HepG2 (cell line): Measurements from ENCODE around the gene CPN1. TPM values are rescaled to one million over a fixed set of nuclear protein-coding genes. Genes with fewer than 3 reads are reported as not detected.

Experiments used
- ATAC-seq: fragments of 200-7000 bp; cut with Tn5 transposase; 3 replicates; pipeline ENCODE4 v1.9.1; 2020; ENCODE audit warnings: mild to moderate bottlenecking, moderate library complexity
- BruUV-seq: library from RNA; stranded (reverse); fragments of 400-500 nt; replicated peaks from 2 replicates; lab custom pipeline; 2021; lab: Mats Ljungman, UMichigan
- CTCF ChIA-PET: fragments of 300-600 bp; formaldehyde crosslinking; extraction: SDS; loops from one replicate; lab custom pipeline; 2021; ENCODE audit warnings: low total read pairs, inconsistent platforms, low intra/inter-chr PET ratio; lab: Yijun Ruan, JAX
- POLR2A ChIA-PET: fragments of 350-600 bp; sonication (Branson Sonifier 250); formaldehyde crosslinking; loops from one replicate; lab custom pipeline; 2020; ENCODE audit warnings: antibody characterized with exemption, inconsistent platforms; lab: Yijun Ruan, JAX
- DNase-seq: peaks from one replicate; pipeline ENCODE4 v3.0.0-alpha.2; 2015; ENCODE audit warnings: low spot score
- FAIRE-seq: peaks from 3 replicates; lab custom pipeline; 2011; peaks lifted over from hg19 to GRCh38; lab: Jason Lieb, UNC
- H2AFZ ChIP-seq: one replicate; pipeline ENCODE4 v1.6.1; 2011; ENCODE audit warnings: low read length, inconsistent platforms
- H3K27ac ChIP-seq: fragments of 300-600 bp; 3 replicates; pipeline ENCODE4 v1.8.0; 2011; ENCODE audit warnings: mixed run types, mild to moderate bottlenecking, mixed read lengths, low read length, inconsistent platforms; ENCODE audit not compliant: insufficient read depth; ENCODE audit errors: extremely low read length
- H3K27me3 ChIP-seq, 2 experiments: fragments of 200-600 bp in 1 of 2; 2 replicates in 1 of 2; 3 replicates in 1 of 2; pipeline versions ENCODE4 v1.6.0 to v1.8.0; 2011; ENCODE audit warnings: low read length in 2 of 2, mild to moderate bottlenecking in 2 of 2, moderate library complexity in 2 of 2, inconsistent platforms in 1 of 2; ENCODE audit not compliant: insufficient read depth in 2 of 2, control insufficient read depth in 1 of 2
- H3K36me3 ChIP-seq, 2 experiments: fragments of 200-600 bp in 1 of 2; replicated peaks in 1 of 2; 2 replicates in 1 of 2; 3 replicates in 1 of 2; pipeline versions ENCODE4 v1.5.1 to v1.8.0; 2011; ENCODE audit warnings: low read length in 2 of 2, inconsistent platforms in 1 of 2; ENCODE audit not compliant: insufficient read depth in 2 of 2, control insufficient read depth in 1 of 2
- H3K4me1 ChIP-seq: 2 replicates; pipeline ENCODE4 v1.5.1; 2012; ENCODE audit warnings: low read length, inconsistent platforms; ENCODE audit not compliant: insufficient read depth
- H3K4me2 ChIP-seq: 2 replicates; pipeline ENCODE4 v1.6.0; 2011; ENCODE audit warnings: low read depth, low read length, inconsistent platforms
- H3K4me3 ChIP-seq, 3 experiments: fragments of 200-600 bp in 1 of 3; sonication (generic), shearing (Covaris generic) in 1 of 3; replicated peaks in 1 of 3; 2 replicates each; pipeline ENCODE4 v1.5.1; 2011 to 2016; ENCODE audit warnings: low read length in 3 of 3, inconsistent platforms in 2 of 3, low read depth in 2 of 3, mild to moderate bottlenecking in 2 of 3, control low read depth in 1 of 3, mixed read lengths in 1 of 3; ENCODE audit not compliant: insufficient read depth in 1 of 3
- H3K79me2 ChIP-seq: one replicate; pipeline ENCODE4 v1.6.1; 2011; ENCODE audit warnings: low read length, inconsistent platforms; ENCODE audit not compliant: insufficient read depth
- H3K9ac ChIP-seq: 2 replicates; pipeline ENCODE4 v1.6.0; 2011; ENCODE audit warnings: mild to moderate bottlenecking, low read depth, low read length, inconsistent platforms; ENCODE audit not compliant: insufficient read depth
- H3K9me3 ChIP-seq: 2 replicates; pipeline ENCODE4 v1.5.1; 2012; ENCODE audit warnings: mild to moderate bottlenecking, low read length
- H4K20me1 ChIP-seq: 2 replicates; pipeline ENCODE4 v1.6.0; 2011; ENCODE audit warnings: inconsistent platforms, mild to moderate bottlenecking, low read length, moderate library complexity; ENCODE audit not compliant: insufficient read depth
- CBX5 ChIP-seq: sonication (generic); formaldehyde crosslinking; IDR thresholded peaks from 2 replicates; pipeline ENCODE4 v1.4.0; 2020; ENCODE audit warnings: missing genetic modification reagents, borderline replicate concordance
- DPF2 ChIP-seq: sonication (generic); formaldehyde crosslinking; IDR thresholded peaks from 2 replicates; pipeline ENCODE4 v1.4.0; 2020; ENCODE audit warnings: mild to moderate bottlenecking, low read depth, missing genetic modification reagents, borderline replicate concordance
- DR1 ChIP-seq: sonication (generic); formaldehyde crosslinking; IDR thresholded peaks from 2 replicates; pipeline ENCODE4 v1.8.0; 2021; ENCODE audit warnings: mild to moderate bottlenecking, missing genetic modification reagents, inconsistent platforms
- HOXD1 ChIP-seq: sonication (generic); formaldehyde crosslinking; IDR thresholded peaks from 2 replicates; pipeline ENCODE4 v1.5.0; 2020; ENCODE audit warnings: missing genetic modification reagents
- MYC ChIP-seq: sonication (generic); formaldehyde crosslinking; IDR thresholded peaks from 2 replicates; pipeline ENCODE4 v1.9.0; 2021; ENCODE audit warnings: missing genetic modification reagents, borderline replicate concordance
- MYNN ChIP-seq: sonication (generic); formaldehyde crosslinking; IDR thresholded peaks from 2 replicates; pipeline ENCODE4 v1.4.0; 2020; ENCODE audit warnings: mild to moderate bottlenecking, low read depth, missing genetic modification reagents
- NR2F6 ChIP-seq, 2 experiments: IDR thresholded peaks; 2 replicates each; pipeline ENCODE4 v1.6.1; 2016; ENCODE audit warnings: antibody characterized with exemption in 1 of 2, mild to moderate bottlenecking in 1 of 2
- U2AF2 ChIP-seq: fragments of 200-400 bp; formaldehyde crosslinking; IDR thresholded peaks from 2 replicates; pipeline ENCODE4 v1.6.1; 2017; ENCODE audit warnings: low read depth, mild to moderate bottlenecking, low read length
- ZNF33A ChIP-seq: sonication (generic); formaldehyde crosslinking; IDR thresholded peaks from 2 replicates; pipeline ENCODE4 v1.5.1; 2020; ENCODE audit warnings: missing genetic modification reagents, mild to moderate bottlenecking, moderate library complexity, borderline replicate concordance
- ZNF367 ChIP-seq: sonication (generic); formaldehyde crosslinking; IDR thresholded peaks from 2 replicates; pipeline ENCODE4 v1.4.0; 2020; ENCODE audit warnings: missing genetic modification reagents, borderline replicate concordance
- ZNF572 ChIP-seq: sonication (generic); formaldehyde crosslinking; IDR thresholded peaks from 2 replicates; pipeline ENCODE4 v1.5.1; 2020; ENCODE audit warnings: mild to moderate bottlenecking, missing genetic modification reagents
- WGBS: methylation state at CpG from one replicate; pipeline ENCODE4 v1.1.6; 2017; ENCODE audit warnings: low lambda C conversion rate; 5-methylcytosine and 5-hydroxymethylcytosine counted together
- in situ Hi-C: cut with HindIII; loops from 2 replicates; pipeline ENCODE4 v1.10.0; 2017; ENCODE audit warnings: low pct_unique_long_range_greater_than_20kb; ENCODE audit not compliant: extremely low pct_ligation_motif_present
- intact Hi-C: fragments of 100-400 bp; cut with micrococcal nuclease; formaldehyde crosslinking; loops from one replicate; pipeline ENCODE4 v1.10.0; 2022; ENCODE audit not compliant: unreplicated experiment
- polyA plus RNA-seq, 8 experiments: library from polyadenylated mRNA; depleted of rRNA in 3 of 8; stranded (reverse) in 7 of 8; unstranded in 1 of 8; fragments of >200 nt; fragmentation: Illumina TruSeq in 4 of 8; extraction: Trizol in 4 of 8; gene quantifications; 2 replicates each; pipeline versions ENCODE4 v1.2.1 to v1.2.3, GENCODE V29; 2011 to 2016; ENCODE audit warnings: low read depth in 4 of 8, missing spikeins in 1 of 8, mixed read lengths in 1 of 8; ENCODE audit not compliant: insufficient read depth in 1 of 8
- total RNA-seq, 5 experiments: library from RNA; depleted of rRNA; stranded (reverse); fragments of >200 nt; fragmentation: Illumina TruSeq; extraction: Trizol; gene quantifications; 2 replicates each; pipeline ENCODE4 v1.2.3, GENCODE V29; 2016; ENCODE audit warnings: low read depth in 1 of 5
- TF ChIP-seq, protein P1 (sequence below): sonication (generic); formaldehyde crosslinking; IDR thresholded peaks from 2 replicates; pipeline ENCODE4 v1.4.0; 2020; ENCODE audit warnings: missing genetic modification reagents
- TF ChIP-seq, protein P2 (sequence below): sonication (generic); formaldehyde crosslinking; conservative IDR thresholded peaks from 2 replicates; pipeline ENCODE4 v1.4.0; 2020; ENCODE audit warnings: missing genetic modification reagents

Gene CPN1
- total and polyA plus RNA-seq, 2 of the 13 experiments (the other 11 are each of a cell fraction or from before 2014, with no cell fraction given), result 17.3 to 35.1 TPM

DNA sequence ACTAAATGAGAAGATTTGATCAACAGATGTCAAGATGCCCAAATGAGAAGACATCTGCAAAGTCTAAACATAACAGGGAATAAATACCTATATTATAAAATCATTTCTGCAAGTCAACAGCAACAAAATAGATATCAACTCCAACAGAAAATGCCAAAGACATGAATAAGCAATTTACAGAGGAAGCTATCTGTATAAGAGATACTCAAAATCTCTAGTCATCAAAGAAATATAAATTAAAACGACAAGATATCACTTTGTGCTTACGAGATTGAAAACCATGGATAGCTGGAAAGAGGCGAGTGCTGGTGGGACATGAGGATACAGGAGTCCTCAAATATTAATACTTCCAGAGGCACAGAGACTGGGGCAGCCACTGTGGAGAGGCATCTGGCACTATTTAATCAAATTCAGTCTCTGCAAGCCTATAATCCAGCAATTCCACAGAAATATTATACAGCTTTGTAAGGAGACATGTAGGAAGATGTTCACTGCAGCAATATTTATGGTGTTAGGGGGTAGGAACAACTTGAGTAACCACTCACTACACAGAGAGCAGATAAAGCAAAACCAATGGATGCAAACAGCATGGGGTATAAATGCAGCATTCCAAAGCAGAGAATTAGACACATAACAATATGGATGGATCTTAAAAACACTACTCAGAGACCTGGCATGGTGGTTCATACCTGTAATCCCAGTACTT is 76.7 kb downstream of the CPN1 start:
- ATAC-seq, result no peak
- Histone ChIP-seq H3K4me3 (no peak overlapping the region), H3K9me3 (no peaks in the 10 kb centered on the region), H3K4me1 (peaks cover 41% of the 10 kb centered on the region), H3K27me3 (no peaks in the 10 kb centered on the region; a peak in 1 of 5 replicates), H3K4me2 (no peak overlapping the region), H3K79me2 (peaks cover 54% of the 10 kb centered on the region)
- no peak for DNase-seq
- ChIA-PET POLR2A (no interaction called here), CTCF (no interaction called here)
- in situ Hi-C loops, result no loop called here
- no peak for FAIRE-seq
- no TSS peak for BruUV-seq
- TF ChIP-seq NR2F6 (IDR thresholded peaks at IDR 0.05) (no peak), NR2F6 (CRISPR knock-in tag; IDR thresholded peaks at IDR 0.05) (no peak), CBX5 (no peak), MYNN (no peak), MYC (CRISPR knock-in tag) (no peak), DR1 (CRISPR knock-in tag) (no peak)
- TF ChIP-seq, all 625 proteins: peak for 0
- no peak overlapping the region for H3K27ac ChIP-seq
- WGBS, result 98% methylated on average over 3 of the region's 3 CpGs
- H4K20me1 ChIP-seq, result no peaks in the 10 kb centered on the region
- no peak overlapping the region for H3K9ac ChIP-seq
- no peak overlapping the region for H2AFZ ChIP-seq
- H3K36me3 ChIP-seq, result no peaks in the 10 kb centered on the region
- intact Hi-C loops, result loop anchor here (5.0 kb wide), 1 partner anchor 42 kb away; no protein-coding TSS in a partner anchor

DNA sequence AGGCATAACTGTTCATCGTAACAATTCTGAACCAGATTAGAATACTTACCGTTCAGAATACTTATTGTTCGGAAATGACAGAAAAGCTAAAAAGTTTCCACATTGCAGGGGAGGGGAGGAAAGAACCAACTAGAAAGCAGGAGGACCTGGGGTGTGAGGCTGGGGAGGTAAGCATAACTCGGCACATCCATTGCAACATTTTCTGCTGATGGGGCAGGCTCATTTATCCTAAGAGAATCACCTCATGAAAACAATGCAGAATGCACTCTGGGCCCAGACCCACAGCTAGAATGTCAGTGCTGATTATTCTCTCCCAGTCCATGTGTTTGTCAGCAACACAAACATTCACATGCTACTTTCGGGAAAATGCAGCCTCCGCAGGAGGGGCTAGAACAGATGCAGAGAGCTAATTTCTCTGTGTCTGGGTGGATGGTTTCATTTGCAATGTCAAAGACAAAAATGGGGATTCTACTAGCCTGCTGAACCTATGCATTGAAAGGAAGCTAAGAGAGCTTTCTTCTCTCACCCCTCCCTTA is 81.5 kb downstream of the CPN1 start:
- Histone ChIP-seq H3K4me2 (no peak overlapping the region), H3K4me1 (peaks cover 13% of the 10 kb centered on the region), H3K27ac (no peak overlapping the region), H3K9ac (no peak overlapping the region), H4K20me1 (no peaks in the 10 kb centered on the region), H3K4me3 (no peak overlapping the region), H3K27me3 (no peaks in the 10 kb centered on the region), H3K36me3 (no peaks in the 10 kb centered on the region), H3K79me2 (peaks cover 35% of the 10 kb centered on the region), H3K9me3 (no peaks in the 10 kb centered on the region), H2AFZ (no peak overlapping the region)
- no TSS peak for BruUV-seq
- intact Hi-C loops (no loop called here), in situ Hi-C loops (no loop called here)
- ATAC-seq (no peak), FAIRE-seq (no peak), DNase-seq (no peak)
- CTCF ChIA-PET, result no interaction called here
- 96% methylated on average over 6 of the region's 6 CpGs for WGBS
- POLR2A ChIA-PET, result no interaction called here
- no peak for TF ChIP-seq ZNF572 (CRISPR knock-in tag)
- no peak for TF ChIP-seq ZNF33A (CRISPR knock-in tag)
- no peak for TF ChIP-seq U2AF2
- TF ChIP-seq DPF2 (CRISPR knock-in tag), result no peak
- TF ChIP-seq HOXD1 (CRISPR knock-in tag), result no peak
- no peak for TF ChIP-seq ZNF367 (CRISPR knock-in tag)
- TF ChIP-seq, protein P1, sequence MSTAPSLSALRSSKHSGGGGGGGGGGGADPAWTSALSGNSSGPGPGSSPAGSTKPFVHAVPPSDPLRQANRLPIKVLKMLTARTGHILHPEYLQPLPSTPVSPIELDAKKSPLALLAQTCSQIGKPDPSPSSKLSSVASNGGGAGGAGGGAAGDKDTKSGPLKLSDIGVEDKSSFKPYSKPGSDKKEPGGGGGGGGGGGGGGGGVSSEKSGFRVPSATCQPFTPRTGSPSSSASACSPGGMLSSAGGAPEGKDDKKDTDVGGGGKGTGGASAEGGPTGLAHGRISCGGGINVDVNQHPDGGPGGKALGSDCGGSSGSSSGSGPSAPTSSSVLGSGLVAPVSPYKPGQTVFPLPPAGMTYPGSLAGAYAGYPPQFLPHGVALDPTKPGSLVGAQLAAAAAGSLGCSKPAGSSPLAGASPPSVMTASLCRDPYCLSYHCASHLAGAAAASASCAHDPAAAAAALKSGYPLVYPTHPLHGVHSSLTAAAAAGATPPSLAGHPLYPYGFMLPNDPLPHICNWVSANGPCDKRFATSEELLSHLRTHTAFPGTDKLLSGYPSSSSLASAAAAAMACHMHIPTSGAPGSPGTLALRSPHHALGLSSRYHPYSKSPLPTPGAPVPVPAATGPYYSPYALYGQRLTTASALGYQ (CRISPR knock-in tag), result no peak
- TF ChIP-seq, protein P2, sequence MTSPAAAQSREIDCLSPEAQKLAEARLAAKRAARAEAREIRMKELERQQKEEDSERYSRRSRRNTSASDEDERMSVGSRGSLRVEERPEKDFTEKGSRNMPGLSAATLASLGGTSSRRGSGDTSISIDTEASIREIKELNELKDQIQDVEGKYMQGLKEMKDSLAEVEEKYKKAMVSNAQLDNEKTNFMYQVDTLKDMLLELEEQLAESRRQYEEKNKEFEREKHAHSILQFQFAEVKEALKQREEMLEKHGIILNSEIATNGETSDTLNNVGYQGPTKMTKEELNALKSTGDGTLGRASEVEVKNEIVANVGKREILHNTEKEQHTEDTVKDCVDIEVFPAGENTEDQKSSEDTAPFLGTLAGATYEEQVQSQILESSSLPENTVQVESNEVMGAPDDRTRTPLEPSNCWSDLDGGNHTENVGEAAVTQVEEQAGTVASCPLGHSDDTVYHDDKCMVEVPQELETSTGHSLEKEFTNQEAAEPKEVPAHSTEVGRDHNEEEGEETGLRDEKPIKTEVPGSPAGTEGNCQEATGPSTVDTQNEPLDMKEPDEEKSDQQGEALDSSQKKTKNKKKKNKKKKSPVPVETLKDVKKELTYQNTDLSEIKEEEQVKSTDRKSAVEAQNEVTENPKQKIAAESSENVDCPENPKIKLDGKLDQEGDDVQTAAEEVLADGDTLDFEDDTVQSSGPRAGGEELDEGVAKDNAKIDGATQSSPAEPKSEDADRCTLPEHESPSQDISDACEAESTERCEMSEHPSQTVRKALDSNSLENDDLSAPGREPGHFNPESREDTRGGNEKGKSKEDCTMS (CRISPR knock-in tag), result no peak
